Measurements from ENCODE around the gene EPAS1. TPM values are rescaled to one million over a fixed set of nuclear protein-coding genes. Genes with fewer than 3 reads are reported as not detected.
A peak's percentile ranks its signal among the peaks of the same experiment; 100 is the strongest.

Gene EPAS1
- total RNA-seq, 1 donor from 2014 or later = 205 TPM

DNA sequence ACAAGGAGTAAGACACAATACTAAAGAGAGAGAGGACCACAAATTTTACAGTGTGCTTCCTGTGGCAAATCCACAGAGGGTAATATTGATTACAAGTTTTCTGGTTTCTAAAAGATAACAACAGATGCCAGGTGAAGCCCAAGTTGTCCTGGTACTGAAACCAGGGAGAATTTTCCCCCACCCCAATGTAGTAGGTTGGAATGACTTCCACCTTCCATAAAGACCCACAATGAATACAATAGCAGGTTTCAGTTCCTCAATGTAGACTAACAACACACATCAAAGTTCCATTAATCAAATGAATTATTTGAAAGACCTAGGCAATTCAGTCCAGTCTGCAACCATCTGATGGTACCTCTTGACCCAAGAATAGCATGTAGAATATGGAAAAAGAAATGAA, 138.1 kb downstream of the EPAS1 start:
- Histone ChIP-seq H3K9me3 (replicated peaks) (no peaks in the 10 kb centered on the region), H3K36me3 (no peaks in the 10 kb centered on the region), H3K27ac (replicated peaks) (no peak overlapping the region), H3K27me3 (ENCODE audit: low read depth) (no peaks in the 10 kb centered on the region), H3K4me3 (no peak overlapping the region), H3K4me1 (peaks cover 14% of the 10 kb centered on the region)
- intact Hi-C loops (cut with micrococcal nuclease) = no loop called here
- no peak for DNase-seq
- TF ChIP-seq, protein P1, sequence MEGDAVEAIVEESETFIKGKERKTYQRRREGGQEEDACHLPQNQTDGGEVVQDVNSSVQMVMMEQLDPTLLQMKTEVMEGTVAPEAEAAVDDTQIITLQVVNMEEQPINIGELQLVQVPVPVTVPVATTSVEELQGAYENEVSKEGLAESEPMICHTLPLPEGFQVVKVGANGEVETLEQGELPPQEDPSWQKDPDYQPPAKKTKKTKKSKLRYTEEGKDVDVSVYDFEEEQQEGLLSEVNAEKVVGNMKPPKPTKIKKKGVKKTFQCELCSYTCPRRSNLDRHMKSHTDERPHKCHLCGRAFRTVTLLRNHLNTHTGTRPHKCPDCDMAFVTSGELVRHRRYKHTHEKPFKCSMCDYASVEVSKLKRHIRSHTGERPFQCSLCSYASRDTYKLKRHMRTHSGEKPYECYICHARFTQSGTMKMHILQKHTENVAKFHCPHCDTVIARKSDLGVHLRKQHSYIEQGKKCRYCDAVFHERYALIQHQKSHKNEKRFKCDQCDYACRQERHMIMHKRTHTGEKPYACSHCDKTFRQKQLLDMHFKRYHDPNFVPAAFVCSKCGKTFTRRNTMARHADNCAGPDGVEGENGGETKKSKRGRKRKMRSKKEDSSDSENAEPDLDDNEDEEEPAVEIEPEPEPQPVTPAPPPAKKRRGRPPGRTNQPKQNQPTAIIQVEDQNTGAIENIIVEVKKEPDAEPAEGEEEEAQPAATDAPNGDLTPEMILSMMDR (IDR thresholded peaks at IDR 0.05; ENCODE audit: borderline replicate concordance) = no peak

DNA sequence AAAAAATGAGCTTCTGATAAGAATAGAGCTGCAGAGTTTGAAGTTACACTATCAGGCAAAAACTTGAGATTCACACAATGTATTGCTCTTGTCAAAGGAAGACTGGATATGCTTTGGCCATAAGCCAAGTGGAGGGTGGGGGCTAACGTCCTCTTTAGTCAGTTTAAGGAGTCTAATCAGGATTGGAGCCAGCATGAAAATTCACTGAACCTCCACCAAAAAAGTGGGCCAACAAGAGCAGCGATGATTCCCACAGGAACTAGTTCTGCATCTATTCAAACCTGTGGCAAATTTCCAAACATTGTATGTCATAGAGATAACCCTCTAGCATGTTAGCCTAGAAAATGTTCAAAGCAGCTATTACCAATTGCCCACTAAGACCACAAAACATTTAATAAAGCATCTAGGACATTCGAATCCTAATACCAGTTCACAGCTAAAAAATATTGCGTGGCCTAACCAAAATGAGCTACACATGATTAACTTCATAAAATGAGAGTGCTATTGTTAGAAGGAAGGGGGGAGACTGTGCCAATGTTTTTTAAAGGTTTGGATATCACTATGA, 138.7 kb downstream of the EPAS1 start:
- Histone ChIP-seq H3K27ac (replicated peaks) (peak overlapping the region; percentile 10), H3K27me3 (ENCODE audit: low read depth) (no peaks in the 10 kb centered on the region), H3K4me1 (peaks cover 14% of the 10 kb centered on the region), H3K9me3 (replicated peaks) (no peaks in the 10 kb centered on the region), H3K4me3 (no peak overlapping the region), H3K36me3 (no peaks in the 10 kb centered on the region)
- intact Hi-C loops (cut with micrococcal nuclease) = no loop called here
- DNase-seq = peak; percentile 18
- TF ChIP-seq, protein P1 (IDR thresholded peaks at IDR 0.05; ENCODE audit: borderline replicate concordance) = no peak

Other genes starting within 250 kb of the EPAS1 start
- gene TMEM247, start 182.2 kb downstream of the EPAS1 start, total RNA-seq = not detected
- gene RHOQ, start 245.1 kb downstream of the EPAS1 start, total RNA-seq = 380 TPM
- gene ATP6V1E2, start 245.2 kb downstream of the EPAS1 start, total RNA-seq = 9.1 TPM

All from left ventricle myocardium inferior (tissue), 1 donor.